GM12878 (cell line): Measurements from ENCODE around the gene MDFIC.

Experiments used
- FOXM1 ChIP-seq: IDR thresholded peaks from 2 replicates; pipeline ENCODE4 v1.6.1; 2012; ENCODE audit warnings: low read depth, mild to moderate bottlenecking, inconsistent platforms, low read length, moderate library complexity
- MAX ChIP-seq: IDR thresholded peaks from 2 replicates; pipeline ENCODE4 v1.6.1; 2012; ENCODE audit warnings: low read depth, low read length, improper control_type of control experiment
- MTA3 ChIP-seq: IDR thresholded peaks from 2 replicates; pipeline ENCODE4 v1.6.1; 2012; ENCODE audit warnings: low read length, inconsistent platforms, borderline replicate concordance
- NR2C1 ChIP-seq: fragments of 450-650 bp; IDR thresholded peaks from 2 replicates; pipeline ENCODE4 v1.6.1; 2017; ENCODE audit warnings: antibody characterized with exemption, mild to moderate bottlenecking, moderate library complexity
- POLR2AphosphoS5 ChIP-seq: IDR thresholded peaks from 2 replicates; pipeline ENCODE4 v1.6.1; 2011; ENCODE audit warnings: mild to moderate bottlenecking, low read length, inconsistent platforms
- SMARCA5 ChIP-seq: fragments of 450-650 bp; IDR thresholded peaks from 2 replicates; pipeline ENCODE4 v1.6.1; 2017; ENCODE audit warnings: mild to moderate bottlenecking
- ZZZ3 ChIP-seq: IDR thresholded peaks from 2 replicates; pipeline ENCODE4 v1.6.1; 2011; ENCODE audit warnings: low read depth; ENCODE audit not compliant: control insufficient read depth, insufficient read length
- TF ChIP-seq, protein P1 (sequence below): fragments of 150-350 bp; IDR thresholded peaks from 2 replicates; pipeline ENCODE4 v1.6.1; 2016; ENCODE audit warnings: low read depth, low read length

GRCh38 chr7:114973147-114973546, 51.3 kb downstream of the MDFIC start:
- TF ChIP-seq ZZZ3 (no peak), MAX (no peak), SMARCA5 (no peak), NR2C1 (no peak), MTA3 (no peak), FOXM1 (no peak), POLR2AphosphoS5 (no peak)
- TF ChIP-seq, protein P1, sequence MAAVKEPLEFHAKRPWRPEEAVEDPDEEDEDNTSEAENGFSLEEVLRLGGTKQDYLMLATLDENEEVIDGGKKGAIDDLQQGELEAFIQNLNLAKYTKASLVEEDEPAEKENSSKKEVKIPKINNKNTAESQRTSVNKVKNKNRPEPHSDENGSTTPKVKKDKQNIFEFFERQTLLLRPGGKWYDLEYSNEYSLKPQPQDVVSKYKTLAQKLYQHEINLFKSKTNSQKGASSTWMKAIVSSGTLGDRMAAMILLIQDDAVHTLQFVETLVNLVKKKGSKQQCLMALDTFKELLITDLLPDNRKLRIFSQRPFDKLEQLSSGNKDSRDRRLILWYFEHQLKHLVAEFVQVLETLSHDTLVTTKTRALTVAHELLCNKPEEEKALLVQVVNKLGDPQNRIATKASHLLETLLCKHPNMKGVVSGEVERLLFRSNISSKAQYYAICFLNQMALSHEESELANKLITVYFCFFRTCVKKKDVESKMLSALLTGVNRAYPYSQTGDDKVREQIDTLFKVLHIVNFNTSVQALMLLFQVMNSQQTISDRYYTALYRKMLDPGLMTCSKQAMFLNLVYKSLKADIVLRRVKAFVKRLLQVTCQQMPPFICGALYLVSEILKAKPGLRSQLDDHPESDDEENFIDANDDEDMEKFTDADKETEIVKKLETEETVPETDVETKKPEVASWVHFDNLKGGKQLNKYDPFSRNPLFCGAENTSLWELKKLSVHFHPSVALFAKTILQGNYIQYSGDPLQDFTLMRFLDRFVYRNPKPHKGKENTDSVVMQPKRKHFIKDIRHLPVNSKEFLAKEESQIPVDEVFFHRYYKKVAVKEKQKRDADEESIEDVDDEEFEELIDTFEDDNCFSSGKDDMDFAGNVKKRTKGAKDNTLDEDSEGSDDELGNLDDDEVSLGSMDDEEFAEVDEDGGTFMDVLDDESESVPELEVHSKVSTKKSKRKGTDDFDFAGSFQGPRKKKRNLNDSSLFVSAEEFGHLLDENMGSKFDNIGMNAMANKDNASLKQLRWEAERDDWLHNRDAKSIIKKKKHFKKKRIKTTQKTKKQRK, result no peak
